Stomach (tissue), 4 donors: Measurements from ENCODE around the gene MRPL58.

ENCODE experiments used
- EP300 ChIP-seq: sonication (generic); formaldehyde crosslinking; IDR thresholded peaks from one replicate; pipeline ENCODE4 v1.6.1; 2017; ENCODE audit warnings: antibody characterized with exemption
- POLR2A ChIP-seq, 4 donors: fragments of 450-650 bp; IDR thresholded peaks; one replicate each; pipeline ENCODE4 v1.6.1; 2016; ENCODE audit warnings: antibody characterized with exemption in 4 of 4, control low read depth in 2 of 4, mild to moderate bottlenecking in 1 of 4, moderate library complexity in 1 of 4
- TF ChIP-seq, protein P1 (sequence below), 7 experiments: fragments of 450-650 bp in 4 of 7; fragments of 200-600 bp in 3 of 7; sonication (generic) in 3 of 7; IDR thresholded peaks; one replicate each; pipeline ENCODE4 v1.5.1; 2016 to 2019; ENCODE audit warnings: antibody characterized with exemption in 7 of 7, control low read depth in 2 of 7, mild to moderate bottlenecking in 1 of 7

DNA sequence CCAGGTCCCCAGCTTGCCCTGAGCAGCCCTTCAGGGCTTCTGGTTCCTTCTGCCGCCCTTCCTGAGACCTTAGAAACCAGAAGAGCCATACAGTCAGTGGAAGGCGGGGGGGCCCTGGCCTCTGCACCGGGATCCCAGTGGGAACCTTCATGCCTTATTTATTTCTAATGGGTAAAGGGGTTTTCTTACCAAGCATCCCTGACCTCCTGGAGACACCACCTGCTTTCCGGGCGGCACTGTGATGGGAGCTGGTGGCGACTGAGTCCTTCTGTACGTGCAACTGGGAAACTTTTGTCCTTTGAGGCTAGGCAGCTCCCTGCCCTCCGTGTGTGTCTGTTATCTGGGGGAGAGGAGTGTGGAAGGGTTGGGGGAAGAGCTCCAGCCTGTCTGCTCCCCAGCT, 7.2 kb upstream of the MRPL58 start:
- TF ChIP-seq, protein P1, sequence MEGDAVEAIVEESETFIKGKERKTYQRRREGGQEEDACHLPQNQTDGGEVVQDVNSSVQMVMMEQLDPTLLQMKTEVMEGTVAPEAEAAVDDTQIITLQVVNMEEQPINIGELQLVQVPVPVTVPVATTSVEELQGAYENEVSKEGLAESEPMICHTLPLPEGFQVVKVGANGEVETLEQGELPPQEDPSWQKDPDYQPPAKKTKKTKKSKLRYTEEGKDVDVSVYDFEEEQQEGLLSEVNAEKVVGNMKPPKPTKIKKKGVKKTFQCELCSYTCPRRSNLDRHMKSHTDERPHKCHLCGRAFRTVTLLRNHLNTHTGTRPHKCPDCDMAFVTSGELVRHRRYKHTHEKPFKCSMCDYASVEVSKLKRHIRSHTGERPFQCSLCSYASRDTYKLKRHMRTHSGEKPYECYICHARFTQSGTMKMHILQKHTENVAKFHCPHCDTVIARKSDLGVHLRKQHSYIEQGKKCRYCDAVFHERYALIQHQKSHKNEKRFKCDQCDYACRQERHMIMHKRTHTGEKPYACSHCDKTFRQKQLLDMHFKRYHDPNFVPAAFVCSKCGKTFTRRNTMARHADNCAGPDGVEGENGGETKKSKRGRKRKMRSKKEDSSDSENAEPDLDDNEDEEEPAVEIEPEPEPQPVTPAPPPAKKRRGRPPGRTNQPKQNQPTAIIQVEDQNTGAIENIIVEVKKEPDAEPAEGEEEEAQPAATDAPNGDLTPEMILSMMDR (IDR thresholded peaks at IDR 0.05), result no peak
- no peak for TF ChIP-seq EP300
- TF ChIP-seq POLR2A (IDR thresholded peaks at IDR 0.05), result no peak
